Subcutaneous adipose tissue (tissue), 4 donors: ENCODE results near the gene CPXM1. TPM values are rescaled to one million over a fixed set of nuclear protein-coding genes. Genes with fewer than 3 reads are reported as not detected.

ENCODE experiments used
- CTCF ChIP-seq: fragments of 450-650 bp; IDR thresholded peaks from one replicate; pipeline ENCODE4 v1.5.1; 2016; ENCODE audit warnings: low read depth, mild to moderate bottlenecking, control low read depth, antibody characterized with exemption, moderate library complexity
- total RNA-seq, 4 donors: library from RNA; depleted of rRNA; stranded (reverse); fragments of >200 nt; gene quantifications; one replicate each; pipeline ENCODE4 v1.1.0, GENCODE V29; 2016

CPXM1 gene
- total RNA-seq, result 10 to 100 TPM in 3 of 4 donors, 1 to 10 TPM in 1; 9.8 to 85.5 (median 19.9) TPM

- no peak for TF ChIP-seq CTCF
These were observed at the start of gene CPXM1 for GRCh38 chr20:2800521-2801285. Gene CPXM1, minus strand, starts transcription at chr20:2800627. Its CDS starts 55 bp downstream, at chr20:2800572.

- TF ChIP-seq CTCF, result no peak
These were observed 49.1 kb upstream of the CPXM1 start for GRCh38 chr20:2849529-2849928.

- TF ChIP-seq CTCF, result no peak
These were observed 47.4 kb upstream of the CPXM1 start for GRCh38 chr20:2847802-2848201.

- no peak for TF ChIP-seq CTCF
These were observed 46.3 kb upstream of the CPXM1 start for GRCh38 chr20:2846698-2847097.

DNA sequence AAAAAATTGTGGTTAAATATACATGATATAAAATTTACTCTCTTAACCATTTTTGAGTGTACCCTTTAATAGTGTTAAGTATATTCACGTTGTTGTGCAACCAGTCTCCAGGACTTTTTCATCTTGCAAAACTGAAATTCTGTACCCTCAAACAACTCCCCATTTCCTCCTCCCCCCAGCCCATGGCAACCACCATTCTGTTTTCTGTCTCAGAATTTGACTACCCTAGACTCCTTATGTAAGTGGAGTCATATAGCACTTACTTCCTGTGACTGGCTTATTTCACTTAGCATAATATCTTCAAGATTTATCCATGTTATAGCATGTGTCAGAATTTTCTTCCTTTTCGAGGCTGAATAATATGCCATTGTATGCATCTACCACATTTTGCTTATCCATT lies 45.2 kb upstream of the CPXM1 start:
- TF ChIP-seq CTCF, result no peak

GRCh38 chr20:2840967-2841531 lies 40.6 kb upstream of the CPXM1 start:
- TF ChIP-seq CTCF, result no peak

GRCh38 chr20:2840138-2840966 lies 39.9 kb upstream of the CPXM1 start, which contains the start of the genes PCED1A and VPS16:
Gene PCED1A, minus strand, starts transcription at chr20:2840655. Its CDS starts 743 bp downstream, at chr20:2839912.
Gene VPS16, plus strand, starts transcription at chr20:2840745. Its CDS starts 30 bp downstream, at chr20:2840775.
- TF ChIP-seq CTCF, result no peak
